Panc1 (cell line): ENCODE measurements around the gene UNCX.

ENCODE experiments used
- CTCF ChIP-seq: fragments of 450-650 bp; IDR thresholded peaks from 2 replicates; pipeline ENCODE4 v1.5.1; 2017; ENCODE audit warnings: mild to moderate bottlenecking
- POLR2AphosphoS5 ChIP-seq: IDR thresholded peaks from 2 replicates; pipeline ENCODE4 v1.6.1; 2012; ENCODE audit warnings: mild to moderate bottlenecking, low read depth, low read length, moderate library complexity
- TF ChIP-seq, protein P1 (sequence below), 2 experiments: IDR thresholded peaks; 2 replicates each; pipeline ENCODE4 v1.6.1; 2011 to 2012; ENCODE audit warnings: low read depth in 2 of 2, control low read depth in 1 of 2, low read length in 1 of 2, mild to moderate bottlenecking in 1 of 2, moderate library complexity in 1 of 2; ENCODE audit not compliant: insufficient read depth in 1 of 2

DNA sequence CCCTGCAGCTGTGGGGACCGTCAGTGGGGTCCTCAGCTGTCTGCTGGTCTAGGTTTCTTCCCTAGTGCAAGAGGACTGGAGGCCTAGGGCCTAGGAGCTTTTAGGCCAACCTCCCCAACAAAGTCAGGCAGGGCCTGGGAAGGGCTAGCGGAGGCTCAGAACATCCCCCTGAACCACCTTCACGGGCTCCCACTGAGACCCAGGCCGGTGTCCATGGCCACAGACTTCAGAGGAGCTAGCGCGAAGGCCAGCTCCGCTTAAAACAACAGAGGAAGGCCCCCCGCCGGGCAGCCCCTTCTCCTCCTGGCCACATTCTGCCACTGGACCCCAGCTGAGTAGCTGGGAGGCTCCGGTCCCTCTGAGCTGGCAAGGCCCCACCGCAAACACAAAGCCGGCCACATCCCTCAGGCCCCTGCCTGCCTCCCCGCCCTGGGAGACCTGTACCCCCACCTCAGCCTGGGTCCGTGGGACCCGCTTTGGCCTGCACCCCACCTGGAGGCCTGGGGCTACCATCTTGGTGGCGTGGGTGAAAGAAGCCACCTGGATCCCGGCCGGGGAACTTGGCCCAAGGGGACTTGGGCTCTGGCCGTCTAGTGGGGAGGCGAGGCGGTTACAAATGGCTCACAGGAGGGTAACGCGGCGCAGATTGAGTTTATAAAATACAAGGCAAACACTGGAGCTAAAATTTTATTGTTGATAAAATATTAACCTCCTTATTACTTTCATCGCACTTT is 5.4 kb upstream of the UNCX start:
- TF ChIP-seq CTCF (no peak), POLR2AphosphoS5 (no peak)
- TF ChIP-seq, protein P1, sequence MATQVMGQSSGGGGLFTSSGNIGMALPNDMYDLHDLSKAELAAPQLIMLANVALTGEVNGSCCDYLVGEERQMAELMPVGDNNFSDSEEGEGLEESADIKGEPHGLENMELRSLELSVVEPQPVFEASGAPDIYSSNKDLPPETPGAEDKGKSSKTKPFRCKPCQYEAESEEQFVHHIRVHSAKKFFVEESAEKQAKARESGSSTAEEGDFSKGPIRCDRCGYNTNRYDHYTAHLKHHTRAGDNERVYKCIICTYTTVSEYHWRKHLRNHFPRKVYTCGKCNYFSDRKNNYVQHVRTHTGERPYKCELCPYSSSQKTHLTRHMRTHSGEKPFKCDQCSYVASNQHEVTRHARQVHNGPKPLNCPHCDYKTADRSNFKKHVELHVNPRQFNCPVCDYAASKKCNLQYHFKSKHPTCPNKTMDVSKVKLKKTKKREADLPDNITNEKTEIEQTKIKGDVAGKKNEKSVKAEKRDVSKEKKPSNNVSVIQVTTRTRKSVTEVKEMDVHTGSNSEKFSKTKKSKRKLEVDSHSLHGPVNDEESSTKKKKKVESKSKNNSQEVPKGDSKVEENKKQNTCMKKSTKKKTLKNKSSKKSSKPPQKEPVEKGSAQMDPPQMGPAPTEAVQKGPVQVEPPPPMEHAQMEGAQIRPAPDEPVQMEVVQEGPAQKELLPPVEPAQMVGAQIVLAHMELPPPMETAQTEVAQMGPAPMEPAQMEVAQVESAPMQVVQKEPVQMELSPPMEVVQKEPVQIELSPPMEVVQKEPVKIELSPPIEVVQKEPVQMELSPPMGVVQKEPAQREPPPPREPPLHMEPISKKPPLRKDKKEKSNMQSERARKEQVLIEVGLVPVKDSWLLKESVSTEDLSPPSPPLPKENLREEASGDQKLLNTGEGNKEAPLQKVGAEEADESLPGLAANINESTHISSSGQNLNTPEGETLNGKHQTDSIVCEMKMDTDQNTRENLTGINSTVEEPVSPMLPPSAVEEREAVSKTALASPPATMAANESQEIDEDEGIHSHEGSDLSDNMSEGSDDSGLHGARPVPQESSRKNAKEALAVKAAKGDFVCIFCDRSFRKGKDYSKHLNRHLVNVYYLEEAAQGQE (IDR thresholded peaks at IDR 0.05; ENCODE audit: insufficient read depth in 1 of 2, low read depth in 2 of 2, low read length in 1 of 2) = no peak
